NCI-H510A treated with DMSO at 0.1 percent for 48 hours (cell line): ENCODE data around the gene NDUFAF8.

ENCODE experiments used
- DNase-seq: peaks from one replicate; lab custom pipeline; 2025; lab: John Stamatoyannopoulos, UW

NDUFAF8 gene

DNA sequence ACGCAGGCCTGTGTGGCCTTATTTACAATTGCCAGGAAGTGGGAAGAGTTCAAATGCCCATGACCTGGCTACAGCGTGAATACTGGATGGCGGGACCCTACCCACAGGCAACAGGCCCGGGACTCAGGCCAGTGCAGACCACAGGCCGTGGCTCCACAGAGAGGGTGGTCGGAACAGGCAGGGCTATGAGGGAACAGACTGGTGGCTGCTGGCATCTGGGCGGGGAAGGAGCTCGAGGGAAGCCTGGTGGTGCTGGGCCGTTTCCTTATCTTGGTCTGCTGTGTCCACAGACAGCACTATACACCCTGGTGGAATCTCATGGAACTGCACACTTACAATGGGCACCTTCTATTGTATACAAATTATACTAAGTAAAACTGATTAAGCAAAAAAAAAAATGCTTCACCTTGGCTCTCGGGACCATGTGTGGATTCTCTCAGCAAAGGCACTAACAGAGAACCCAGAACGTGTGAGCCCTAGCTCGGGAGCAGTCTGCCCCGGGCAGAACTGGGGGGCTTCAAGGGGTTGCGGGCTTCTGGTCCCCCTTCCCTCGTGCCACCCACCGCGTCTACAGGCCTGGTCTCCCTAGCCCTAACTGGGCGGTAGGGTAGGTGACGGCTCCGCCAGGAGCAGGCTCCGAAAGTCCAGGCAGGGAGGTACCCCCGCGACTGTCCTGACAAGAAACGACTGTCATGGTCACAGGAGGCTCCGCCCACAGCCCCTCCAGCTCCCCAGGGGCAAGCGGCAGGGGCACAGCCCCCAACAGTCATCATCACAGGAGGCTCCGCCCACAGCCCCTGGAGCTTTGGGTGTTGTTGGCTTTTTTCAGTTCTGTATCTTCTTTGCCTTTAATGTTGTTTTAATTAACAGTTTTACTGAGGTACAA, 38.2 kb upstream of the NDUFAF8 start:
- DNase-seq: peak; percentile 21

DNA sequence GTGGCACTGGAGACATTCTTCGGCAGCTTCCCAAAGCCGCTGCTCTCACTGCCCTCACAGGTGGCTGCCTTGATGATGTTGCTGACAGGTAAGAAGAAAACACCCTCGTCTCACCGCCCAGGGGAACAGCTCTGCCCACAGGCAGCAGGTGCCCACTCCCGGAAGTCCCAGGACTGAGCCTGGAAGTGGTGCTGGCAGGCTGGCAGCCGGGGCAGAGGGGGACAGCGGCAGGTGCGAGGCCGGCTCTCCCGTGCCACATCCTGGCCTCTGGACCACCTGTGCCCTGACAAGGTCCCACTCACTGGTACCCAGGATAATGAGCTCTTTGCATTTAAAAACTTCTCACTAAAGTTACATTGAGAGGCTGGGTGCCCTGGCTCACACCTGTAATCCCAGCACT, 36.8 kb upstream of the NDUFAF8 start:
- DNase-seq: no peak

DNA sequence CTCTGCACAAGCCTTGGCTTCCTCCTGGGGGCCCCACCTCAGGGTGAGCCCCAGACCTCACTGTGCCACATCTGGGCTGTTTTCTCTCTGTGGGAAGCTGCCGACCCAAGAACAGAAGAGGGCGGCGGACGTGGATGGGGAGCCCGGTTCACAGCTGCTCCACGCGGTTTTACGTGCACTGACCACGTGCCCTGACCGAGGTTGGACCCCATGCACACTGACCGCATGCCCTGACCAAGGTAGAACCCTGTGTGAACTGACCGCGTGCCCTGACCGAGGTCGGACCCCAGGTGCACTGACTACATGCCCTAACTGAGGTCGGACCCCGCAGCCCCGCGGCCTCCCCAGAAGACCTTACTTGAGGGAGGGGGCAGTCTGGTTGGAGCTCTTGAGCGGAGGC, 36.0 kb upstream of the NDUFAF8 start:
- DNase-seq: no peak

DNA sequence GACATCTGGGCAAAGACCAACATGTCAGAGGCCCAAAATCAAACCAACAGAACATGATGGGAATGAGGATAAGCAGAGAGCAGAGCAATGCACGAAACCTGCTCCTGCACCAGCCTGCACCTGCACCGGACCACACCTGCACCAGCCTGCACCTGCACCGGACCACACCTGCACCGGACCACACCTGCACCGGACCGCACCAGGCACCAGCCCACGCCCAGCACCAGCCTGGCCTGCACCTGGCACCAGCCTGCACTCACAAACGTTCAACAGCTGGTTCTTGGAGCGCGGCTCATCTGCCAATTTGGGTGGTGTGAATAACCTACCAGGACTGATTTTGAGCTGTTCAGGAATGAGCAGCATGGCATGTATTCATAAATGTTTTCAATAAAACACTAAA, 34.5 kb upstream of the NDUFAF8 start:
- no peak for DNase-seq

DNA sequence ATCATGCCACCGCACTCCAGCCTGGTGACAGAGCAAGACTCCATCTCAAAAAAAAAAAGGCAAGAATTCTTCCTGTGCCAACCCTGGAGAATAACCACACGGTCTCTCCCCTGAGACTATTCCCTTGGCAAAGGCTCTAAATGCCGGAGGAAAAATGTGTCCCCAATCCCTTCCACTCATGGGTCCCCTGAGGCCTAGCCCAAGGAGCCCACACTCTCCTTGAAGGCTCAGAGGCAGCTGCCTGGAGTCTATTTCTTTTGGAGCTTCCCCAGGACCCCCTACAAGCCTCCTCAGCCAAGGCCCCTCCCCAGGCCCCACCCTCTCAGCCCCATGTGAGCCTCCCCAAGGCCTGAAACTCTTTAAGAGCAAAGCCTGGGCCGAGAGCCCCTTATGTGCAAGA, 33.0 kb upstream of the NDUFAF8 start:
- no peak for DNase-seq

DNA sequence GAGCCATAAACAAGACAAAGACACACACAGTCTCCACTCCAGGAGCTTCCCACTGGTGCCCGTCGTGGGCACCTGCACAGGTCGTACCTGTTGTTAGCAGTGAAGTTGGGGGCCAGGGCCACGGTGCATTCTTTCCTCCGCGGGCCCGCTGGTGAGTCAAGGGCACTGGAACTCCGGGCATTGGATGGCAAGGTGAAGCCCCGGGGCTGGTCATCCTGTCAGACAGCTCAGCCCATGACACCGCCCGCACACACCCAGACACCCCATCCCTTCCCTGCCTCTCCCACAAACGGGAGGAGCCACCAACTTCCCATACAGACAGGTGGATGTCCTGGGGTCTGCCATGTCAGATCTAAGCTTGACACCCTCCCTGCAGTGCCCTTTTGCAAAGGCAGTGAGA, 32.5 kb upstream of the NDUFAF8 start:
- no peak for DNase-seq

DNA sequence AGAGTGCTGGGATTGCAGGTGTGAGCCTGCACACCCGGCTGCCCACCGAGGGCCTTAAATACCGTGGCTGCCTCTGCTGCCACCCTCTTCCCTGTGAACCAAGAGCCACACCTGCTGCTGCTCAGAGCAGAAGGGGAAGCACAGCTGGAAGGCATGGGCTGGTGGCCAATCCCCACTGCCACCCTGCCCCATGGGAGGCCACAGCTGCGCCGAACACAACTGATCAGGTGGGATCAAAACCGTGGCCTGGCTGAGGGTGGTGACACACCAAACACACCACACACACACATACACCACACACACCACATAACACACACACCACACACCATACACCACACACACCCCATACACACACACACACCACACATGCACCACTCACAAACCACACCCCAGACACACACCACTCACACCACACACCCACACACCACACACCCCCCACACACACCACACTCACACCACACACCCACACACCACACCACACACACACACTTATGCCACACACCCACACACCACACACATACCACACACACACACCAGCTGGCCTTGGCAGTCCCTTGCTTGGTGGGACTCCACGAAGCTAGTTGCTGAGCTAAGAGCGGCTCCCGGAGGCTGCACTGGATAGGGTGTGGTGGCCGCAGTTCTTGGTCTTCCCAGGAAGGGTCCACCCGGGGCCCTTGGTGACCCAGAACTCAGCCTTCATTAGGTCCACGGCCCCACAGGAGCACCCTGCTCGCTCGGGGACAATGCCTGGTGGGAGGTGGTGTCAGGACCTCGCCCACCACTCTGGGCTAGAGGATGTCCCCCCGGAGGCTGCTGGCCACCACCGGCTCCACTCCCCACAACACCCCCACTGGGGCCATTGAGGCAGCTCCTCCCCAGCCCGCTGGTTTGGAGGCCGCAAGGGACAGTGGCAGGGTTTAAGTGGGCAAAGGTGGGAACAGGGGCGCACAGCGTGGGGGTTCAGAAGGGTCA, 31.2 kb upstream of the NDUFAF8 start:
- no peak for DNase-seq

DNA sequence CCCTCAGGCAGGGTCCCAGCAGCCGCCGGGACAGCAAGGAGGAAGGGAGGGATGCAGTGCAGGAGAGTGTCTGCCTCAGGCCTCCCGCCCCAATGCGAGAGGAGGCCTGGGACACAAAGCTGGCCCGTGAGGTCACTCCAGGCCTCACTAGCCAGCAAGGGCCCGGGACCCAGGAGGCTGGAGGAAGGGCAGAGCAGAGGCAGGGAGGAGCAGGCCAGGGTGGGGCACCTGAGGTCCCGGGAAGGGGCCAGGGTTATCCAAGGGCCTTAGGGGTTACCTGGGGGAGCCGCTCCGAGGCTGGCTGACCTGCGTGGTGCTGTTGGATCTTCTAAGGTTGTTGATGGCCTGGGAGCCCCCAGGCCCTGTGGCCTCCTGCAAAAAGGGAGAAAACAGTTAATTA, 30.5 kb upstream of the NDUFAF8 start:
- no peak for DNase-seq

DNA sequence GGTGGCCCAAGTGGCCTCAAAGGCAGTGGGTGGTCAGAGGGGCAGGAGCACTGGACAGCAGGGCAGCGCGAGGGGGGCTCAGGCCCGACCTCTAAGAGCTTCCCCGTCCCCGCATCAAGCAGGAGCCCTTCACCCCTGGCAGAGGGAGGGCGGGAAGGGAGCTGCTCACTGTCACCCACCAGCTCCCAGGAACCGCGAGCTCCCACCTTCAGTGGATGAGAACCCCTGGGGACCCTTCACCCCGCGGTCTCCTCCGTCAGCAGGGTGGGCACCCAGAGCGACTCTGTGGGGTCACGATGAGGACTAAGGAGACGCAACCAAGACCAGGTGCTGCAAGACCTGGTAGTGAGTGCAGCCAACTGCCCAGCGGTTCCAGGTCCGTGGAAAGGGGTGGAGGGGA, 30.0 kb upstream of the NDUFAF8 start:
- DNase-seq: no peak

DNA sequence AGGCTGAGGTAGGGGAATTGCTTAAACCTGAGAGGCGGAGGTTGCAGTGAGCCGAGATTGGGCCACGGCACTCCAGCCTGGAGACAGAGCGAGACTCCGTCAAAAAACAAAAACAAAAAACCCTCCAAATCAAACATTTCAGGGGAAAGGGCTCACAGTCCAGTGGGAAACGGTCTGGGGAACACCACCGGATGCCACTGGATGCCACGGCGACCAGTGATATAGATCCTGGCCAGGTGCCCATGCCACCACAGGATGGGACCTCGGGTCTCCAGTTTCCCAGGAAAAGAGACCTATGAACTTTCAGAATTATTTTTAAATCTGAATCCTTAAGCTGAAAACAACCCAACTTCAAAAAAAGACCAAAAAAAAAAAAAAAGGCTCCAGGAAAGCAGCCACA, 28.7 kb upstream of the NDUFAF8 start:
- DNase-seq: no peak

DNA sequence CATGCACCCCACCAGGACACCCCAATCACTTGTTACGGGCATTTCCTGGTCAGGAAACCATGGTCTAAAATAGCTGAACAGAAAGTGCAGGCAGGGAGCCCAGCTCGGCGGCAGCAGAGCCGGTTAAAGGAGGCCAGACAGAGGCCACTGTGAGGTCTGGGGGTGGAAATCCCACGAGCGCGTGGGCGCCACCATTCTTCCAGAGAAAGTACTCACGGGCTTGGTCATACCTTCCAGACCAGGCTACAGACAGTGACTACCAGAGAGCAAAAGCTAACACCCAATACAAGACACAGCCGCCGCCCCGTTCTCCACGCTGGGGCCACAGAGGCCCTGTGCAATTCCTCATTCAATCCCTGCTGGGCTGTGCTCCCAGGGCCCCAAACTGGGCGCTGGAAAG, 28.2 kb upstream of the NDUFAF8 start:
- DNase-seq: no peak

DNA sequence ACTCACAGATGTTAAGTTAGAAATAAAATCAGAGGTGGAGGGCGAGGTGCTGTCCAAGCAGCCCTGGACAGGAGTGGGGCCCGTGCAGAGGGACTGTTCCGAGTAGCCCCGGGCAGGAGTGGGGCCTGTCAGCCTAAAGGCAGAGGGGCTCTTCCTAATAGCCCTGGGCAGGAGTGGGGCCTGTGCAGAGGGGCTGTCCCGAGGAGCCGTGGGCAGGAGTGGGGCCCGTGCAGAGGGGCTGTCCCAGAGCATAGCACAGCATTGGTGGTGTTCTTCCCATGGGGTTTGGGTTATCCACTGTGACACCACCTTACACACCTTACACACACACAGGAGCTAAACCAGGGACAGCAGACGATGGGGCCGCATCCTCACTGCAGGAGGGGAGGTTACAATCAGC, 26.8 kb upstream of the NDUFAF8 start:
- DNase-seq: no peak

DNA sequence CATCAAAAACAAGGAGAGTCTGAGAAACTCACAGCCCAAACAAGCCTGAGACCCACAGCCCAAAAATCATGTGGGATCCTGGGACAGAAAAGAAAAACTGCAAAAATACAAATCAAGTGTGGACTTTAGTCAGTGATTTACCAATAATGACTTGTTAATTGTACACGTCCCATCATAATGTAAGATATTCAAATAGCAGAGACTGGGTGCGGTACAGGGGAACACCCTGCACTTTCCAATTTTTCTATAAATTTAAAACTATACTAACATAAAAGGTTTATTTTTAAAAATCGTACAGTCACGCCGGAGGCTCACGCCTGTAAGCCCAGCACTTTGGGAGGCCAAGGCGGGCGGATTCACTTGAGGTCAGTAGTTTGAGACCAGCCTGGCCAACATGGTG, 25.1 kb upstream of the NDUFAF8 start:
- DNase-seq: no peak

DNA sequence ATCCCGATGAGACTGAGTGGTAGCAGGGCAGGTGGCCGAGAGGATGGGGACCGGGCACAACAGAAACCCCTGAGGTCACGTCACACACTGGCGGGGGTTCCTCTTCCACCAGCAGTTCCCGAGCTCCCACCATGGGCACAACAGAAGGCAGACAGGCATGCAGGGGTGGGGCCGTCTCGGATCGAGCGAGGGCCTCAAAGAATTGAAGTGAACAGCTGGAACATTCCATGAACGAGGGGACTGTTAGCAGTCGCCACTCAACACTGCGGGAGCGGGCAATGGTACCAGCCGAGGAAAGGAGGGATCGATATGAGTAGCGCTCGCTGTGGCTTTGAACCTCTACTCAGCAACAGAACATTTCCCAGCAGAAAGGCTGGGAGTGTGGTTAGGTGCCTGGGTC, 21.6 kb upstream of the NDUFAF8 start:
- DNase-seq: no peak

DNA sequence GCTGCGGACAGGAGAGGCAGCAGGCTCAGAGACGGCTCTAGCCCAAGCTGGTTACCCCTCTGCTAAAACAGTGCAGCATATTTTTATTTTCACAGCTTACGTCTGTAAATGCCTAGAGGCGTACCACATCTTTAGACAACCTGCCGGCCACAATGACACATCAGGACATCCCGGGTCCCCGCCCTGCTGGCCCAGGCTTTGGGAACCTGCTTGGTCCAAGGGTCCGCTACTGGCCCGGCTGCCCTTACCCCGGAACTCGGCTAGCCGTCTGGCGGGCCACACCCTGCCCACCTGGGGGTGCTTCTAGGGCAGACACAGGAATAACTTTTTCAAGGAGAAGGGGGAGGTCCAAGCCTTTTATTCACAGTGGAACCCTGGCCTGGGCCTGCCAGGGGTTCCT, 20.7 kb upstream of the NDUFAF8 start:
- no peak for DNase-seq

DNA sequence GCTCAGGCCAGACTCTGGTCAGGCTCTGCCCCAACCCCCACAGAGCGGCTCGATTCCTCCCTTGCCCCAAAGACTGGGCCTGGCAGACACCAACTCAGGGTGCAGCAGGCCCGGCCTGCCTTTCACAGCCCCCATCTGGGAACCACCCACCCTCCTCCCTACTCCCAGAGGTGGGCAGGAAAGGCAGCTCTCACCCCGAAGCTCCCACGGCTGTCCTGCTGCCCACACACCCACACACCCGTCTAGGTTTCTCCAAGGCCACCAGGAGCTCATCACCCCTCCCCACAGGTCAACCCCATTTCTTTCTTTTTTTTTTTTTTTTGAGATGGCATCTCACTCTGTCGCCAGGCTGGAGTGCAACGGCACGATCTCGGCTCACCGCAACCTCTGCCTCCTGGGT, 20.1 kb upstream of the NDUFAF8 start:
- DNase-seq: no peak

DNA sequence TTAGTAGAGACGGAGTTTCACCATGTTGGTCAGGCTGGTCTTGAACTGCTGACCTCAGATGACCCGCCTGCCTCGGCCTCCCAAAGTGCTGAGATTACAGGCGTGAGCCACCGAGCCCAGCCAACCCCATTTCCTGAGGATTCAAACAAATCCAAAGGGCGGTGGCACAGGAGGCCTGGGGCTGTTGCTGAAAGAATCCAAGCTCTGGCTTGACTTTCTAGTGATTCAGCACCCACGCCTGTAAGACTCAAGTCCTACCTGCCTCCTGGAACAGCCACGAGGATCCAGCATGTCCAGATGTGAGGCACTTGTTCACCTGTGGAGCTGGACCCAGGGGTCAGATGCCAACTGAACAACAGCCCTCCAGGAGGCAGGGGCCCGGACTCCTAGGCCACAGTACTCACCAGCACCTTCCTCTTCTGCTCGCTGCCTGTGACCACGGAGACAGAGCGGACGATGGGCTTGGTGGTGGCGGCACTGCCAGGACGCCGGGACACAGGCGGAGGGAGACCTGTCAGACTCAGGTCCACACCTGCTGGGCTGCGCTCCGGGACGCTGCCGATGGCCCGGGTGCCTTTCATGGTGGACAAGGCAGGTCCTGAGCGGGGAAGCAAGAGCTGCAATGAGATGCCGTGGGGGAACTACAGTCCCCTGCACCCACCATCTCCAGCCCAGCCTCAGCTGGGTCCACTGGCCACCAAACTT, 19.5 kb upstream of the NDUFAF8 start:
- DNase-seq: no peak

DNA sequence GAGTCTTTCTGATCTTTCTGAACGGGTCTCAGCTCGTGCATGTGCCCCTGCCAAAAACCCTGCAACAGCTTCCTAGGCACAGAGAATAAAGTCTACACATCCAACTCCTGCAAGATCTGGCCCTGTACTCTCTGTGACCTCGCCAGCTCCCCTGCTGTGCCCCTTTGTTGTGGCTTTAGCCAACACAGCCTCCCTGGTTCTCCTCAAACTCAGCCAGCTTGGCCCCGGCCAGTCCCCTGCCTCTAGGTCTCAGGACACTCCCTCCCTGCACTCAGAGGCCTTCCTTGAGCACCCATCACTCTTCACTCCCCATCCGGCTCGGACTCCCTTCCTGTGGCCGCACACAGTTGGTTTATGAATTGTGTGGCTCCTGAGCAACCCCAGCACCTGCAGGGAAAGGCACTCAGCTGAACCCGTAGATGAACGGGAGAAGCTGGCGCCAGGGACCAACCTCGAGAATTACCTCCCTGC, 17.7 kb upstream of the NDUFAF8 start:
- peak; percentile 16 for DNase-seq

DNA sequence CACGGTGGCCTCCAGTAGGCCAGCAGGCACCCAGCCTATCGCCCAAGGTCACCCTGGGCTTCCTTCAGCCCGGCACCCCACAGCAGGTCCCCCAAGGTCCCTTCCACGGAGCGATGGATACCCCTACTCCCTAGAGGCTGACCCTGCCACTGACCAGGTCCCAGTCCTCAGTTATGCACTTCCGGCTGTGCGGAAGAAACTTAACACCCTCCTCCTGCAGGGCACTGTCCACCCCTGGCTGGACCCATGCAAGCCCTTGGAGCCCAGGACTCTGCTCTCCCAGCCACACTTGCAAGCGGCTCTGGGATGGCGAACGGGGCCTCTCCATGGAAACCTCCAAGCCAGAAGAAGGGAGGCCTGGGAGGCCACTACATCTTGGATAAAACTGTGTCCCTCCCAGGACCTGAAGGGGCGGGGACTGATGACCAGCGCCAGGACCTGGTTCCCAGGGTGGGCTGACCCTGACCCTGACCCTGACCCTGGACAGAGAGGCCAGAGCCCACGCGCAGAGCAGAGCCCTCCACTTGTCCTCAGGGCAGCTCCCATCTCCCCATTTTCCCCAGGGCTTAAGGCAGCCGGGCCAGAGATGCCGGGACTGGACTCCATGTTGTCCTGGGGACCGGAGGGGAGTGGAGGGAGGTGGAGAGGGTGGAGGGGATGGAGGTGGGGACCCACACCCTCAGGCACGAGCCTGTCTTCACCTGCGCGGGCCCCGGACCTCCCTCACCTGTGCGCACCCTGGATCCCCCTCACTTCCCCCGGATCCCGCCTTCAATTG, 17.1 kb upstream of the NDUFAF8 start:
- no peak for DNase-seq

DNA sequence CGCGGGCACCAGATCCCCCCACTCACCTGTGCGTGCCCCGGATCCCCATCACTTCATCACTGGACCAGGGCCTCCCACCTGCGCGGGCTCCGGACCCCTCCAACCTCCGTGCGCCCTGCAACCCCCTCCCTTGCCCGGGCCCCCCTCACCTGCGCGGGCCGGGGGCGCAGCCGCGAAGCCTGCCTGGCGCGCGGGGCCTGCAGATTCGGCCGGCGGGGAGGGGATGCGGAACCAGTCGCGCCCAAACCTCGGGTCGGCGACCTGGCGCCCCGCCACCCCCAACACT, 16.6 kb upstream of the NDUFAF8 start:
- no peak for DNase-seq

DNA sequence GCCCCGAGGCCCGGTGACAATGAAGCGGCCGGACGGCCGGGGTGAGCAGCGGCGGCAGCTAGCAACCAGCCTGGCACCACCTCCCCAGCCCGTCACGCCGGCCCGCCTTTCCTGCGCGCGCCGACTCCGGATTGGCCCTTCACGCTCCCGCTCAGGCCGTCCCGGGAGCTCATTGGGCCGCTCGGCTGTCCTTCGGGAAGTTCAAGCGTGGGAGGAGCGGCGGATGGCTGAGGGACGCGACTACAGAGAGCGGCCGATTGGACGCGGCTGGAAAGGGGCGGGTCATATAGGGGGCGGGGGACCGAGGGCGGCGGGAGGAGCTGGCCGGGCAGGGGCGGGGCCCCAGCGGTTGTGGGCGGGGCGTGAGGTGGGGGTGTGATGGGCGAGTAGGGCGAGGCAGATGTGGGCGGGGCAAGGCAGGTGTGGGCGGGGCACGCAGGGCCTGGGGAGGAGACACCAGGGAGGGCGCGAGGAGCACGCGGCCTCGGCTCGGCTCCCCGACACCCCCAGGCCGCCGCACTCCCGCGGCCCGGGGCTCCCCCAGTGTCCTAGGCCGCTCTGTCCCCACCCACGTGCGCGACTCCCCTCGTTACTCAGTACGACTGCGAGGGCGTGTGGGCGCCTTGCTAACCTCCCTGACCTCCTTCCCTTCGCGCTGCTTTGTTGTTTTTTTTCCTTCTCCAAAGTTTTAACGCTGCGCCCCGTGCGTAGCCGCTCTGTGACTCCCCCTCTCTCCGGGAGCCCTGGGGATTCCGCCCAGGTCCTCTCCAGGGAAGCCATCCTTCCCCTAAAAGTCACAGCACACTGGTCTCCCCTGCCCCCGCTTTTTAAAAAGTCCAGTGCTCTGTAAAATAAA, 16.0 kb upstream of the NDUFAF8 start, which contains the start of gene CEP131:
Gene CEP131 (minus strand): TSS at position 60 of the 856 bp plus-strand sequence. CDS start 2,909 bp downstream, outside the sequence.
- peak; percentile 96 for DNase-seq
